ENCODE measurements around the gene SPRR2F. TPM values are rescaled to one million over a fixed set of nuclear protein-coding genes. Genes with fewer than 3 reads are reported as not detected.
"Not testable (repeated sequence)": the region's sequence is repeated elsewhere in the genome, so short reads cannot be mapped to it uniquely, and the experiment has no call there.

SPRR2F gene
- total and polyA plus RNA-seq, 2 of the 4 experiments (the other 2 are of a cell fraction): not detected

GRCh38 chr1:153128688-153129087 is 15.4 kb upstream of the SPRR2F start:
- H4K91ac ChIP-seq (ENCODE audit: insufficient read depth, low read depth, low read length); H3K4ac ChIP-seq (ENCODE audit: low read depth, low read length); H3K9me1 ChIP-seq (ENCODE audit: insufficient read depth, low read length); in situ Hi-C loops (cut with MboI; ENCODE audit: low sequenced_read_pairs); H2AK9ac ChIP-seq (replicated peaks; ENCODE audit: low read depth, low read length, poor library complexity); H2BK5ac ChIP-seq (ENCODE audit: low read depth, low read length, poor library complexity, severe bottlenecking); H2BK15ac ChIP-seq (ENCODE audit: low read depth, low read length); H3K9me3 ChIP-seq (ENCODE audit: control insufficient read depth, insufficient read depth, low read length); H3K23ac ChIP-seq (ENCODE audit: low read depth, low read length); dilution Hi-C loops (cut with HindIII; ENCODE audit: low sequenced_read_pairs, unreplicated experiment); H3K9ac ChIP-seq (ENCODE audit: low read depth, low read length); H4K20me1 ChIP-seq (ENCODE audit: insufficient read depth, low read length); DNase-seq; H3K4me2 ChIP-seq (ENCODE audit: low read depth, low read length); H2BK20ac ChIP-seq (ENCODE audit: low read depth, low read length); H3K27me3 ChIP-seq (ENCODE audit: control insufficient read depth, insufficient read depth, low read length); POLR2A ChIA-PET (ENCODE audit: unreplicated experiment); ATAC-seq (ENCODE audit: low read depth); H3K4me1 ChIP-seq (ENCODE audit: control insufficient read depth, insufficient read depth, low read length); H3K56ac ChIP-seq (ENCODE audit: extremely low read depth, insufficient read depth, low read length); H2AK5ac ChIP-seq (ENCODE audit: low read depth, low read length); H4K8ac ChIP-seq (ENCODE audit: low read depth in 2 of 2, low read length in 2 of 2); H3K14ac ChIP-seq (replicated peaks; ENCODE audit: low read depth, low read length); H3K79me1 ChIP-seq (ENCODE audit: low read depth in 1 of 2, low read length in 2 of 2); BruUV-seq (replicated peaks); H2BK120ac ChIP-seq (ENCODE audit: low read depth, low read length); H4K5ac ChIP-seq (ENCODE audit: low read depth, low read length); H3K4me3 ChIP-seq (ENCODE audit: insufficient read depth, low read depth, low read length); CTCF ChIA-PET; H2AFZ ChIP-seq (replicated peaks; ENCODE audit: low read length, poor library complexity); intact Hi-C loops (cut with micrococcal nuclease); H3K18ac ChIP-seq (ENCODE audit: low read depth, low read length); H3K27ac ChIP-seq (ENCODE audit: insufficient read depth, low read length); H3K36me3 ChIP-seq (ENCODE audit: control insufficient read depth, insufficient read depth, low read length): not testable (repeated sequence)
- WGBS, 2 experiments (ENCODE audit: extremely low coverage in 2 of 2, insufficient read length in 1 of 2): no CpG with 5 or more reads among the region's 4 CpGs

Data from IMR-90 (cell line).